HepG2 (cell line): ENCODE data around the gene SH3BP2. TPM values are rescaled to one million over a fixed set of nuclear protein-coding genes. Genes with fewer than 3 reads are reported as not detected.
A peak's percentile ranks its signal among the peaks of the same experiment; 100 is the strongest.

ENCODE experiments used
- ATF7-NPFF ChIP-seq: sonication (generic); formaldehyde crosslinking; IDR thresholded peaks from 2 replicates; pipeline ENCODE4 v1.8.1; 2023; ENCODE audit warnings: mild to moderate bottlenecking, low read depth, missing genetic modification reagents, moderate library complexity
- GTF3A ChIP-seq: sonication (generic); formaldehyde crosslinking; conservative IDR thresholded peaks from 2 replicates; pipeline ENCODE4 v1.4.0; 2020; ENCODE audit warnings: mild to moderate bottlenecking, missing genetic modification reagents
- HNRNPK ChIP-seq: fragments of 200-400 bp; formaldehyde crosslinking; IDR thresholded peaks from 2 replicates; pipeline ENCODE4 v1.6.1; 2018; ENCODE audit warnings: low read length, low read depth, moderate library complexity, mild to moderate bottlenecking; ENCODE audit not compliant: poor library complexity, severe bottlenecking
- MED8 ChIP-seq: sonication (generic); formaldehyde crosslinking; IDR thresholded peaks from 2 replicates; pipeline ENCODE4 v1.8.1; 2023; ENCODE audit warnings: mild to moderate bottlenecking, missing genetic modification reagents; ENCODE audit not compliant: insufficient replicate concordance
- MTA1 ChIP-seq: sonication (generic); formaldehyde crosslinking; IDR thresholded peaks from 2 replicates; pipeline ENCODE4 v1.4.0; 2020; ENCODE audit warnings: missing genetic modification reagents, mild to moderate bottlenecking, borderline replicate concordance
- RNF2 ChIP-seq: fragments of 450-650 bp; conservative IDR thresholded peaks from 2 replicates; pipeline ENCODE4 v1.6.1; 2016; ENCODE audit warnings: low read depth
- TARDBP ChIP-seq: sonication (generic); formaldehyde crosslinking; IDR thresholded peaks from 2 replicates; pipeline ENCODE4 v1.8.0; 2022; ENCODE audit warnings: mild to moderate bottlenecking, missing genetic modification reagents
- polyA plus RNA-seq, 8 experiments: library from polyadenylated mRNA; depleted of rRNA in 3 of 8; stranded (reverse) in 7 of 8; unstranded in 1 of 8; fragments of >200 nt; fragmentation: Illumina TruSeq in 4 of 8; extraction: Trizol in 4 of 8; gene quantifications; 2 replicates each; pipeline versions ENCODE4 v1.2.1 to v1.2.3, GENCODE V29; 2011 to 2016; ENCODE audit warnings: low read depth in 4 of 8, missing spikeins in 1 of 8, mixed read lengths in 1 of 8; ENCODE audit not compliant: insufficient read depth in 1 of 8
- total RNA-seq, 5 experiments: library from RNA; depleted of rRNA; stranded (reverse); fragments of >200 nt; fragmentation: Illumina TruSeq; extraction: Trizol; gene quantifications; 2 replicates each; pipeline ENCODE4 v1.2.3, GENCODE V29; 2016; ENCODE audit warnings: low read depth in 1 of 5
- TF ChIP-seq, protein P1 (sequence below): sonication (generic); formaldehyde crosslinking; IDR thresholded peaks from 2 replicates; pipeline ENCODE4 v1.9.0; 2021; ENCODE audit warnings: mild to moderate bottlenecking, missing genetic modification reagents
- TF ChIP-seq, protein P2 (sequence below), 2 experiments: sonication (generic) in 1 of 2; formaldehyde crosslinking in 1 of 2; IDR thresholded peaks; 2 replicates each; pipeline versions ENCODE4 v1.4.0 to v1.6.1; 2018 to 2020; ENCODE audit warnings: missing genetic modification reagents in 2 of 2, borderline replicate concordance in 1 of 2, low read depth in 1 of 2, mild to moderate bottlenecking in 1 of 2, missing biosample characterization in 1 of 2
- TF ChIP-seq, protein P3 (sequence below): sonication (generic); formaldehyde crosslinking; IDR thresholded peaks from 2 replicates; pipeline ENCODE4 v1.8.1; 2022; ENCODE audit warnings: mild to moderate bottlenecking, missing genetic modification reagents

Gene SH3BP2
- total and polyA plus RNA-seq, 2 of the 13 experiments (the other 11 are each of a cell fraction or from before 2014, with no cell fraction given) = 16.9 to 34.5 TPM

DNA sequence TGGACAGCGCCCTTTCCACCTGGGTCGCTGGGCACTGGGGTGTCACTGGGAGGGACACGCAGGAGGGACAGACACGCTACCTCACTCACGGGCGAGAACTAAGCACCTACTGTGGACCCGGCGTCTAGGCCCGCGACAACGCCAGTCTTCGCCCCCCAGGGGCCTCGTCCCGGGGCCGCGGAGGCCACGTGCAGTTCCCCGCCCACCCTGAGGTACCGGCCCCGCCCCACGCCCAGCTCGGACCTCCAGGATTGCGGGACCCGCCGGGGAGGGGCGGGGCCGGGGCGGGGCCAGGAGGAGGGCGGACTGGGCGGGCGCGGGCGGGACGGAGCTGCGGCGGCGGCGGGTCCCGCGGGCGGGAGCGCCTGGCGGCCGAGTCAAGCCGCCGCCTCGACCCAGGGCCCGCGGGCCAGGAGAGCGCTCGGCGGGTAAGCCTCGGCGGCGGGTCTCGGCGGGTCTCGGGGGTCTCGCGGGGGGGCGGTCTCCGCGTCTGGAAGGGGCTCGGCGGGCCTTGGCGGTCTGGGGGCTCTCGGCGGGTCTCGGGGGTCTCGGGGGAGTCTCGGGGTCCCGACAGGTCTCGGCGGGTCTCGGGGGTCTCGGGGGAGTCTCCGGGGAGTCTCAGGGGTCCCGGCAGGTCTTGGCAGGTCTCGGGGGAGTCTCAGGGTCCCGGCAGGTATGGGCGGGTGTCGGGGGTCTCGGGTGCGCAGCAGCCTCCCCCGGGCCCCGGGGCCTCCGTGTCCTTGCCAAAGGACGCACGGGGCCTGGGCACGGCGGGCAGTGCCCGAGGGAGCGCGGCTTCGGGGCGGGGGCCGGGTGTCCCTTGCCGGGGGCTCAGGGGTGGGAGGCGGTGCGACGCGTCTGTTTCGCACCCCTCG lies at the start of gene SH3BP2 (continued):
- TF ChIP-seq, protein P1, sequence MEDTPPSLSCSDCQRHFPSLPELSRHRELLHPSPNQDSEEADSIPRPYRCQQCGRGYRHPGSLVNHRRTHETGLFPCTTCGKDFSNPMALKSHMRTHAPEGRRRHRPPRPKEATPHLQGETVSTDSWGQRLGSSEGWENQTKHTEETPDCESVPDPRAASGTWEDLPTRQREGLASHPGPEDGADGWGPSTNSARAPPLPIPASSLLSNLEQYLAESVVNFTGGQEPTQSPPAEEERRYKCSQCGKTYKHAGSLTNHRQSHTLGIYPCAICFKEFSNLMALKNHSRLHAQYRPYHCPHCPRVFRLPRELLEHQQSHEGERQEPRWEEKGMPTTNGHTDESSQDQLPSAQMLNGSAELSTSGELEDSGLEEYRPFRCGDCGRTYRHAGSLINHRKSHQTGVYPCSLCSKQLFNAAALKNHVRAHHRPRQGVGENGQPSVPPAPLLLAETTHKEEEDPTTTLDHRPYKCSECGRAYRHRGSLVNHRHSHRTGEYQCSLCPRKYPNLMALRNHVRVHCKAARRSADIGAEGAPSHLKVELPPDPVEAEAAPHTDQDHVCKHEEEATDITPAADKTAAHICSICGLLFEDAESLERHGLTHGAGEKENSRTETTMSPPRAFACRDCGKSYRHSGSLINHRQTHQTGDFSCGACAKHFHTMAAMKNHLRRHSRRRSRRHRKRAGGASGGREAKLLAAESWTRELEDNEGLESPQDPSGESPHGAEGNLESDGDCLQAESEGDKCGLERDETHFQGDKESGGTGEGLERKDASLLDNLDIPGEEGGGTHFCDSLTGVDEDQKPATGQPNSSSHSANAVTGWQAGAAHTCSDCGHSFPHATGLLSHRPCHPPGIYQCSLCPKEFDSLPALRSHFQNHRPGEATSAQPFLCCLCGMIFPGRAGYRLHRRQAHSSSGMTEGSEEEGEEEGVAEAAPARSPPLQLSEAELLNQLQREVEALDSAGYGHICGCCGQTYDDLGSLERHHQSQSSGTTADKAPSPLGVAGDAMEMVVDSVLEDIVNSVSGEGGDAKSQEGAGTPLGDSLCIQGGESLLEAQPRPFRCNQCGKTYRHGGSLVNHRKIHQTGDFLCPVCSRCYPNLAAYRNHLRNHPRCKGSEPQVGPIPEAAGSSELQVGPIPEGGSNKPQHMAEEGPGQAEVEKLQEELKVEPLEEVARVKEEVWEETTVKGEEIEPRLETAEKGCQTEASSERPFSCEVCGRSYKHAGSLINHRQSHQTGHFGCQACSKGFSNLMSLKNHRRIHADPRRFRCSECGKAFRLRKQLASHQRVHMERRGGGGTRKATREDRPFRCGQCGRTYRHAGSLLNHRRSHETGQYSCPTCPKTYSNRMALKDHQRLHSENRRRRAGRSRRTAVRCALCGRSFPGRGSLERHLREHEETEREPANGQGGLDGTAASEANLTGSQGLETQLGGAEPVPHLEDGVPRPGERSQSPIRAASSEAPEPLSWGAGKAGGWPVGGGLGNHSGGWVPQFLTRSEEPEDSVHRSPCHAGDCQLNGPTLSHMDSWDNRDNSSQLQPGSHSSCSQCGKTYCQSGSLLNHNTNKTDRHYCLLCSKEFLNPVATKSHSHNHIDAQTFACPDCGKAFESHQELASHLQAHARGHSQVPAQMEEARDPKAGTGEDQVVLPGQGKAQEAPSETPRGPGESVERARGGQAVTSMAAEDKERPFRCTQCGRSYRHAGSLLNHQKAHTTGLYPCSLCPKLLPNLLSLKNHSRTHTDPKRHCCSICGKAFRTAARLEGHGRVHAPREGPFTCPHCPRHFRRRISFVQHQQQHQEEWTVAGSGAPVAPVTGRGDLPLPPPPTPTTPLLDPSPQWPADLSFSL = no peak
- TF ChIP-seq RNF2 (no peak), MED8 (CRISPR knock-in tag) (peak; percentile 50), TARDBP (CRISPR knock-in tag) (peak; percentile 74; the same call in 1 of the 2 replicates), ATF7-NPFF (CRISPR knock-in tag) (peak; percentile 87), MTA1 (CRISPR knock-in tag) (no peak), GTF3A (CRISPR knock-in tag) (no peak), HNRNPK (no peak)
- TF ChIP-seq, protein P2, sequence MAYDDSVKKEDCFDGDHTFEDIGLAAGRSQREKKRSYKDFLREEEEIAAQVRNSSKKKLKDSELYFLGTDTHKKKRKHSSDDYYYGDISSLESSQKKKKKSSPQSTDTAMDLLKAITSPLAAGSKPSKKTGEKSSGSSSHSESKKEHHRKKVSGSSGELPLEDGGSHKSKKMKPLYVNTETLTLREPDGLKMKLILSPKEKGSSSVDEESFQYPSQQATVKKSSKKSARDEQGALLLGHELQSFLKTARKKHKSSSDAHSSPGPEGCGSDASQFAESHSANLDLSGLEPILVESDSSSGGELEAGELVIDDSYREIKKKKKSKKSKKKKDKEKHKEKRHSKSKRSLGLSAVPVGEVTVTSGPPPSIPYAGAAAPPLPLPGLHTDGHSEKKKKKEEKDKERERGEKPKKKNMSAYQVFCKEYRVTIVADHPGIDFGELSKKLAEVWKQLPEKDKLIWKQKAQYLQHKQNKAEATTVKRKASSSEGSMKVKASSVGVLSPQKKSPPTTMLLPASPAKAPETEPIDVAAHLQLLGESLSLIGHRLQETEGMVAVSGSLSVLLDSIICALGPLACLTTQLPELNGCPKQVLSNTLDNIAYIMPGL (CRISPR knock-in tag; IDR thresholded peaks at IDR 0.05; ENCODE audit: borderline replicate concordance in 1 of 2, low read depth in 1 of 2) = no peak
- TF ChIP-seq, protein P3, sequence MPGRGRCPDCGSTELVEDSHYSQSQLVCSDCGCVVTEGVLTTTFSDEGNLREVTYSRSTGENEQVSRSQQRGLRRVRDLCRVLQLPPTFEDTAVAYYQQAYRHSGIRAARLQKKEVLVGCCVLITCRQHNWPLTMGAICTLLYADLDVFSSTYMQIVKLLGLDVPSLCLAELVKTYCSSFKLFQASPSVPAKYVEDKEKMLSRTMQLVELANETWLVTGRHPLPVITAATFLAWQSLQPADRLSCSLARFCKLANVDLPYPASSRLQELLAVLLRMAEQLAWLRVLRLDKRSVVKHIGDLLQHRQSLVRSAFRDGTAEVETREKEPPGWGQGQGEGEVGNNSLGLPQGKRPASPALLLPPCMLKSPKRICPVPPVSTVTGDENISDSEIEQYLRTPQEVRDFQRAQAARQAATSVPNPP (CRISPR knock-in tag) = peak; percentile 79; the same call in 1 of the 2 replicates
